Gastroesophageal sphincter (tissue), 3 donors: ENCODE measurements around the gene RDH8.

Source experiments
- CTCF ChIP-seq, 4 experiments: fragments of 200-600 bp in 2 of 4; fragments of 450-650 bp in 2 of 4; sonication (generic) in 1 of 4; IDR thresholded peaks; one replicate each; pipeline ENCODE4 v1.5.1; 2017 to 2019; ENCODE audit warnings: antibody characterized with exemption in 4 of 4, mild to moderate bottlenecking in 2 of 4, moderate library complexity in 2 of 4
- EP300 ChIP-seq: sonication (generic); formaldehyde crosslinking; IDR thresholded peaks from one replicate; pipeline ENCODE4 v1.6.1; 2017; ENCODE audit warnings: antibody characterized with exemption, mild to moderate bottlenecking
- POLR2A ChIP-seq, 2 donors: fragments of 450-650 bp; IDR thresholded peaks; one replicate each; pipeline ENCODE4 v1.6.1; 2017; ENCODE audit warnings: antibody characterized with exemption in 2 of 2, mild to moderate bottlenecking in 2 of 2, moderate library complexity in 1 of 2

DNA sequence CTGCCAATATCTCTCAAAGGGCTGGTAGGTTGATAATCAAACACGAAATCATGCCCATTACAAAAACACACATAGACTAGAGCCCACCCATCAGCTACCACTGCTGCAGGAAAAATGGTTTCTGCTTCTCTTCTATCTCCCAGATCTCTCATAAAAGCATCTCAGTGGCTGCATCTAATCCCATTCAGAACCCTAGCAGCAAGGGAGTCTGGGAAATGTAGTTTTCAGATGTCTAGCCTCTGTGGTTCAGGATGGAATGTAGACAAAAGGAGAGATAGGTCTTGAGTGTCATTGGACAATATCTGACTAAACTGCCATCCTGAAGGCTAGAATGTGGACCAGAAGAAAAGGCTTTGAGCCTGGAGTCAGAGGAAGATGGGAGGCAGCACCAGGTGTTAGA lies 32.1 kb downstream of the RDH8 start:
- TF ChIP-seq CTCF (IDR thresholded peaks at IDR 0.05): no peak
- no peak for TF ChIP-seq POLR2A (IDR thresholded peaks at IDR 0.05)
- no peak for TF ChIP-seq EP300
